ENCODE results near the gene ARHGAP23.
A peak's percentile ranks its signal among the peaks of the same experiment; 100 is the strongest.
"Not testable (repeated sequence)": the region's sequence is repeated elsewhere in the genome, so short reads cannot be mapped to it uniquely, and the experiment has no call there.

The ARHGAP23 gene

DNA sequence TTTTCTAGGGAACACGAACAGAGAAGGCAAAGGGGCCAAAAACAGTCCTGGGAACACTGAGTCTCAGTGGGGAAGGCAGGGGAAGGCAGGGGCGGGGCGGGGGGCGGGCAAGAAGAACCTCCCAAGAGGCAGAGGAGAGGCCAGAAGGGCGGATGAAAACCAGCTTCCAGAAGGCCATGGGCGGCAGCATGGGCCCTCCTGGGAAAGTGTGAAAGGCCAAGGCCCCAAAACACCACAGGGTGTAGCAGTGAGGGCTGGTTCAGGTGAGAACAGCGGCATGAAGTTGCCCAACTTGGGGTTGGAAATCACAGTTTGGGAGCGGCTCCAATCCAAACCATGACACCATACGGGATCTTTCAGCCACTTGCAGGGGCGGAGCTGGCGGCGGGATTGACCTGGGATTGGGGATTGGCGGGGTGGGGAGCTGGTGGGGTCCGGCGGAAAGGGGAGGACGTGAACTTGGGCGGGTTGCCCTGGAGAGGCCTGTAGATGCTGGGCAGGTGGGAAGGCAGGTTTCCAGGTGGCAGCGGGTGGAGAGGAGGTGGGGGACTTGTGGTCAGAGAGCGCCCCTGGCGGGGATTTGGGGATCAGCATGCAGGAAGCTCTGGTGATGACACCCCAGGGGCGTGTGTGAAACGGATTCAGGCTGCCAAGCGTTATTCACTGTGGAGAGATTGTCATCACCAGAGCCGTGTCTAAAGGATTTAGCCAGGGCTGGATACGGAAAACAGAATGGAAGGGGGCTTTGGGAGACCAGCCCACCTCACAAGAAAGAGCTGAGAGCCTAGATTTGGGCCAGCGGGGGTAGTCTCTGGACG is 80.9 kb downstream of the ARHGAP23 start:
- H3K27ac ChIP-seq, result peak overlapping the region; percentile 13
- DNase-seq (ENCODE audit: low read depth, low spot score), result peak; percentile 40

DNA sequence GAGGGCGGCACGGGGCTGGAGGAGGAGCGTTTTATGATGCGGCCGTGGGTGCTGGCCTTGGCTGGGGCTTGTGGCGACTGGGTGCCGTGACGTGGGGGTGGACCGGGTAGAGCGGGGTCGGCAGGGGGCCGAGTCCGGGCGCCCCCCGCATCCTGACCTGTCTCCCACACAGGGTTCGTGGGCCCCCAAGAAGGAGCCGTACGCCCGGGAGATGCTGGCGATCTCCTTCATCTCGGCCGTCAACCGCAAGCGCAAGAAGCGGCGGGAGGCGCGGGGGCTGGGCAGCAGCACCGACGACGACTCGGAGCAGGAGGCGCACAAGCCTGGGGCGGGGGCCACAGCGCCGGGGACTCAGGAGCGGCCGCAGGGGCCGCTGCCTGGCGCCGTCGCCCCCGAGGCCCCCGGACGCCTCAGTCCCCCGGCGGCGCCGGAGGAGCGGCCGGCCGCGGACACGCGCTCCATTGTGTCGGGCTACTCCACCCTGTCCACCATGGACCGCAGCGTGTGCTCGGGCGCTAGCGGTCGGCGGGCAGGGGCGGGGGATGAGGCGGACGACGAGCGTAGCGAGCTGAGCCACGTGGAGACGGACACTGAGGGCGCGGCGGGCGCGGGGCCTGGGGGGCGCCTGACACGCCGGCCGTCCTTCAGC is 81.6 kb downstream of the ARHGAP23 start:
- DNase-seq (ENCODE audit: low read depth, low spot score), result no peak
- peak overlapping the region; percentile 13 for H3K27ac ChIP-seq

GRCh38 chr17:38510421-38511149 is 82.3 kb downstream of the ARHGAP23 start:
- no peak overlapping the region for H3K27ac ChIP-seq
- no peak for DNase-seq (ENCODE audit: low read depth, low spot score)

DNA sequence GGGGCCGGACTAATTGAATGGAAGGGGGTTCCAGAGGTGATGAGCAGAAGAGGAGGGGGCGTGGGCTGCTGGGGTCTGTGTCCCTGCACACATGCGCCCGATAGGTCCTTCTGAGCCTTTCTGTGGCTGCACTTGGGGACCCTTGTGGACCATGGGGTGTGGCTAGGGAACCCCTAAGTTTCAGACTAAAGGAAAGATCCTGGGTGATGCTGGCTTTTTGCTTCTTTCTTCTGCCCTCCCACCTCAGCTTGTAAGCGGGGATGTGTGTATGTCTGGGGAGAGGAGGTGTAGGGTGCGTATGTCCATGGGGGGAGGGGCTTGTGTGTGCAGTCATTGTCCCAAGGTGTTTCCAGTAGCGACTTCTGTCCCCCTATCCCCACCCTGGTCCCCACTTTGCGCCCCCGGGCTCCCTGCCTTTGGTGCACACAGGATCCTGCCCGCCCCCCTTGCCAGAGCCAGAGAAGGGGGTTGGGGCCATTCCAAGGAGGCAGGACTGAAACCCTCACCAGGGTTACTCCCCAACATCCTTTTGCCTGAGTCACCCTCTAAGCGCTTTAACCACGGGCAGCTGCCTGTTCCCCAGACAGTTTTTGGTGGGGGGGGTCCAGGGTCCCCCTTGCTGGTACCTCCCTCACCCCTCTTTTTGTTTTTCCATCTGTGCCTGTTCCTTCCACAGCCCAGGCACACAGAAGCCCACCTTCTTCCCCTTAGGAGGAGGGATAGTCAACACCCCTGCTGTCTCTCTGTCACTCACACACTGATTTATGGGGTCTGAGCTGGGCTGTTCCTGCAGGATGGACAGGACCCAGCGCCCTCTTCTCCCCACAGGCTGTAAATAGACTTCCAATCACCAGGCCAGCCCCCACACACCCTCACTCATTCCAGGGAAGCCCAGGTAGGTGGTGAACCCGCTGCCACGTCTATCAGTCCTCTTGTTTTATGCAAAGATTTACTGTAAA is 83.2 kb downstream of the ARHGAP23 start:
- H3K27ac ChIP-seq, result no peak overlapping the region
- DNase-seq (ENCODE audit: low read depth, low spot score), result no peak

DNA sequence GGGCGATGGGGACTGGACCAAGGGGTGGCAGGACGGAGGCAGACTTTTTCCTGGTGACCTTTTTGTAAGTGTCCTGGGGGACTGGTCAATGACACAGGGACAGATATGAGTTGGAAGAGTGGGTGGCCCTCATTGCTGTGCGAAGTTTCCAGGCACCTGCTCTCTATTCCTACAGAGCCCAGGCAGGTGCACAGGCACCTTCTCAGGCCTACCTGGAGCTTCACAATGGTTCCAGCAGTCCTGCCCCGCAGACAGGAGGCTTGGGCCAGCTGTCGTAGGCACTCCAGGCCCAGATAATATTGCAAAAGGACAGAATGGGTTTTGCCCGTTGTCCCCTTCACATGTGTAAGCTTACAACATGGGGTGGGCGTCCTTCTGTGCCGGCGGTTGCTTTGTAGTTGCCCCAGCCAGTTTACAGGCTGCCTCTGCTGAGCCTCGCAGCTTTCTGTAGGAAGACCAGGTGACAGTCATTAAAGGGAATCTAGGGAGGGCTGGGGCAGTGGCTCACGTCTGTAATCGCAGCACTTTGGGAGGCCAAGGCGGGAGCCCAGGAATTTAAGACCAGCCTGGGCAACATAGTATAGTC is 84.3 kb downstream of the ARHGAP23 start:
- DNase-seq (ENCODE audit: low read depth, low spot score), result no peak
- H3K27ac ChIP-seq, result no peak overlapping the region

DNA sequence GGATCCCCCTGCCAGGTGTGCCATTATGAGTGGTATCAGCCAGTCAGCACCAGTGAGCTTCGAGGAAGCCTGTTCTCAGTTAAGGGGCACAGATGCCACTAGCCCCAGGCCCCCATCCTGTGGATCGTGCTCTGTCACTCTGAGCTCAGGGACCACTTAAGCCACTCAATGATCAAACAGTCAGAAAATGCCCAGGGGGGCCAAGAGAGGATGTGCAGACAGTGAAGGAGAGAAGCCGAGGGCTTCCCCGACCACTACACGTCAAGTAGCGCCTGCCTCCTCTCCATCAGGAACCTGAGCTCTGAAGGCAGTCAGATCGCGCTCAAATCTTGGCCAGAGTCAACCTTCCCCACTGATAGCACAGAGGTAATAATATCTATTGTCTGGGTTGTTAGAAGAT is 98.3 kb downstream of the ARHGAP23 start:
- not testable (repeated sequence) for H3K27ac ChIP-seq; DNase-seq (ENCODE audit: low read depth, low spot score)

DNA sequence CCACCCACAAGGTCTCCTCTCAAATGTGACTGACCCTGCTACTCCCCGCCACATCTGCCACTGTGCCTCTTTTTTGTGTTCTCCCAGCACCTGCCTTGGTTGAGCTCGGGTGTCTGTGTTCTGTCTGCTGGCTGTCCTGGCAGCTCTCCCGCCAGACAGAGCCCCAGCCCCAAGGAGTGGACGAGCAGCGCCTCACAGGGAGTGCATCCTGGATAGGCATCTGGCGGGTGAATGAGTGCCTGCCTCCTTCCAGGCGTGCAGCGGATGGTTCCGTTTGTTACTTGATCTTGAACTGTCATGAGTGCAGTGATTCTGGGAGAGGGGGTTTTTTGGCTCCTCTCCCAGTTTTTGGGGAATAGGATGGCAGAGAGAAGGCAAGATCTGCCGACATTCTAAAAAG is 99.9 kb downstream of the ARHGAP23 start:
- H3K27ac ChIP-seq; DNase-seq (ENCODE audit: low read depth, low spot score): not testable (repeated sequence)

- not testable (repeated sequence) for DNase-seq (ENCODE audit: low read depth, low spot score); H3K27ac ChIP-seq
Observed at GRCh38 chr17:38530856-38531255, 102.6 kb downstream of the ARHGAP23 start.

DNA sequence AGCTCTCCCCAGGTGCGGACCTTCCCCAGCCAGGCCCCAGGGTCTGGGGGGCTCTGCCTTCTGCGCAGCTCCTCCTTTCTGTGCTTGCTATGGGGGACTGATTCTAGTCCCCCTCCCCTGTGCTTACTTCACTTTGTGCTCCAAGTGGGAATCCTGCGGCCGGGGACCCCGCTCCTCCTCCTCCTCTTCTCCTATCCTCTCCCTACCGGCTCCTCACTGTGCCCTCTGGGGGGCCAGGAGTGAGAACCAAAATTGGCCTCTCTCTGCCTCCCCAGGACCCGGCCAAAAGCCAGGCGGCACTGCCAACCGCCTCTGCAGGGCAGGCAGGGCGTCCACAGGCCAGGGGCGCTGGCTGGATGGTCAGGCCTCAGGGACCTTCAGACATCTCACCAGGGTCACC is 103.5 kb downstream of the ARHGAP23 start:
- not testable (repeated sequence) for DNase-seq (ENCODE audit: low read depth, low spot score); H3K27ac ChIP-seq

- no peak for DNase-seq (ENCODE audit: low read depth, low spot score)
- no peak overlapping the region for H3K27ac ChIP-seq
Observed at GRCh38 chr17:38532451-38532850, 104.2 kb downstream of the ARHGAP23 start.

GRCh38 chr17:38533241-38533640 is 105.0 kb downstream of the ARHGAP23 start:
- no peak overlapping the region for H3K27ac ChIP-seq
- DNase-seq (ENCODE audit: low read depth, low spot score), result no peak

- H3K27ac ChIP-seq, result no peak overlapping the region
- DNase-seq (ENCODE audit: low read depth, low spot score), result no peak
Observed at GRCh38 chr17:38533866-38534497, 105.7 kb downstream of the ARHGAP23 start.

GRCh38 chr17:38534498-38534885 is 106.2 kb downstream of the ARHGAP23 start:
- DNase-seq (ENCODE audit: low read depth, low spot score), result no peak

DNA sequence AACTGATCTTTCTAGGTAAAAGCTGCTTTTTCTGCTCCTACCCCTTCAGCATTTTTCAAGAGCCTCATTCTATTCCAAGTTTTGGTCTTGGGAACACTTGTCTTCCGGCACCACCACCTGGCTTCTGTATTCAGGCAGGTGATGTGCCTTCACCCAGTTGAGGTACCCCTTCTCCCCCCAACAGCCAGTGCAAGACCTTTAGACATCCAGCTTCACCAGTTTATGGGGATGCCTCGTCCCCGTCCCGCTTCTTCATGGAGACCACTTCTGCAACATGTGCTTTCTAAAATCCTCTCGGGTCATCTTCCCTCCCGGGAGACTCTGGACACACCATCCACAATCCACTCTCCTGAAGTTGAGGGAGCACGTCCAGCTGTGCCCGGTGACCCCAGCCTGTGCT is 107.6 kb downstream of the ARHGAP23 start:
- DNase-seq (ENCODE audit: low read depth, low spot score), result no peak
- no peak overlapping the region for H3K27ac ChIP-seq

More at GRCh38 chr17:38534498-38534885, 106.2 kb downstream of the ARHGAP23 start:
- no peak overlapping the region for H3K27ac ChIP-seq

GRCh38 chr17:38536661-38537060 is 108.4 kb downstream of the ARHGAP23 start:
- DNase-seq (ENCODE audit: low read depth, low spot score), result no peak
- H3K27ac ChIP-seq, result no peak overlapping the region

GRCh38 chr17:38538906-38539305 is 110.6 kb downstream of the ARHGAP23 start:
- no peak overlapping the region for H3K27ac ChIP-seq
- no peak for DNase-seq (ENCODE audit: low read depth, low spot score)

DNA sequence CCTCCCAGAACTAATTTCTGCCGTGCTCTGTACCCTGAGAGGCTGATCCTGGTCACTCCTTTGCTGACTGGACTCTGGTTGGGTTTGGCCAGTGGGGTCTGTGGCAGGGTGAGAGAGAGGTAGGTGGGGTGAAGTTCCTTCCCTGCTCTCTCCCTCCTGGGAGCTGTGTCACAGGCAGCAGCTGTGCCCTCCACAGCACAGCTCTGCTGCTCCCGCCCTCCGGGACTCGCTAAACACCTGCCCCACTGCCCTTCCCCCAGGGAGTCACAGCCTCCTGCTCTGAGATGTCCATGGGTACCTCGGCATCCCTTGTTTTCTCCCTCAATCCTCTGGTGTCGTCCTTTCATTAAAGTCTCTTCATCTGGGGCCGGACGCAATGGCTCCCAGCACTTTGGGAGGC is 111.1 kb downstream of the ARHGAP23 start:
- no peak for DNase-seq (ENCODE audit: low read depth, low spot score)
- H3K27ac ChIP-seq, result no peak overlapping the region

DNA sequence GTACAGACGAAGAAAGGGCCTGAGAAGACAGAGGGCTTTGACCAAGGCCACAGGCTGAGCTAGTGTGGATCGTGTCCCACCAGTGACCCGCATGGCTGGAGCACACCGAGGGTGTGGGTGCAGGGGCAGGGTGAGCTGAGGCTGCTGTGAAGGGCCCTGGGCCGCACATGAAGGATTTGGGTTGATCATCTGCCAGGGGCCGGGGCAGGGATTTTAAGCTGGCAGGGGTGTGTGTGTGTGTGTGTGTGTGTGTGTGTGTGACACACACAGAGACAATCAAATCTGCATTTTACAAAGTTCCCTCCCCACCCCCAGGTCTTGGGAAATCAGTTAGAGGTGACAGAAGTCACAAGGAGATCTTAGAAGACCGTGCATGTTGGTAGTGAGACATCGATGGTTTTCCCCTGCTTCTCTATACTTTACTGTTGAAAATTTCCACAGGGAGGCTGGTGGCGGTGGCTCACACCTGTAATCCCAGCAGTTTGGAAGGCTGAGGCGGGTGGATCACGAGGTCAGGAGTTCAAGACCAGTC is 112.3 kb downstream of the ARHGAP23 start:
- no peak for DNase-seq (ENCODE audit: low read depth, low spot score)

GRCh38 chr17:38541281-38541680 is 113.0 kb downstream of the ARHGAP23 start:
- no peak overlapping the region for H3K27ac ChIP-seq
- no peak for DNase-seq (ENCODE audit: low read depth, low spot score)

More for the DNA sequence above, 112.3 kb downstream of the ARHGAP23 start:
- no peak overlapping the region for H3K27ac ChIP-seq

Measured in epithelial cell of prostate (primary cell).